Measurements from ENCODE around the gene MYO9B. TPM values are rescaled to one million over a fixed set of nuclear protein-coding genes. Genes with fewer than 3 reads are reported as not detected.
A peak's percentile ranks its signal among the peaks of the same experiment; 100 is the strongest.

Gene MYO9B, protein sequence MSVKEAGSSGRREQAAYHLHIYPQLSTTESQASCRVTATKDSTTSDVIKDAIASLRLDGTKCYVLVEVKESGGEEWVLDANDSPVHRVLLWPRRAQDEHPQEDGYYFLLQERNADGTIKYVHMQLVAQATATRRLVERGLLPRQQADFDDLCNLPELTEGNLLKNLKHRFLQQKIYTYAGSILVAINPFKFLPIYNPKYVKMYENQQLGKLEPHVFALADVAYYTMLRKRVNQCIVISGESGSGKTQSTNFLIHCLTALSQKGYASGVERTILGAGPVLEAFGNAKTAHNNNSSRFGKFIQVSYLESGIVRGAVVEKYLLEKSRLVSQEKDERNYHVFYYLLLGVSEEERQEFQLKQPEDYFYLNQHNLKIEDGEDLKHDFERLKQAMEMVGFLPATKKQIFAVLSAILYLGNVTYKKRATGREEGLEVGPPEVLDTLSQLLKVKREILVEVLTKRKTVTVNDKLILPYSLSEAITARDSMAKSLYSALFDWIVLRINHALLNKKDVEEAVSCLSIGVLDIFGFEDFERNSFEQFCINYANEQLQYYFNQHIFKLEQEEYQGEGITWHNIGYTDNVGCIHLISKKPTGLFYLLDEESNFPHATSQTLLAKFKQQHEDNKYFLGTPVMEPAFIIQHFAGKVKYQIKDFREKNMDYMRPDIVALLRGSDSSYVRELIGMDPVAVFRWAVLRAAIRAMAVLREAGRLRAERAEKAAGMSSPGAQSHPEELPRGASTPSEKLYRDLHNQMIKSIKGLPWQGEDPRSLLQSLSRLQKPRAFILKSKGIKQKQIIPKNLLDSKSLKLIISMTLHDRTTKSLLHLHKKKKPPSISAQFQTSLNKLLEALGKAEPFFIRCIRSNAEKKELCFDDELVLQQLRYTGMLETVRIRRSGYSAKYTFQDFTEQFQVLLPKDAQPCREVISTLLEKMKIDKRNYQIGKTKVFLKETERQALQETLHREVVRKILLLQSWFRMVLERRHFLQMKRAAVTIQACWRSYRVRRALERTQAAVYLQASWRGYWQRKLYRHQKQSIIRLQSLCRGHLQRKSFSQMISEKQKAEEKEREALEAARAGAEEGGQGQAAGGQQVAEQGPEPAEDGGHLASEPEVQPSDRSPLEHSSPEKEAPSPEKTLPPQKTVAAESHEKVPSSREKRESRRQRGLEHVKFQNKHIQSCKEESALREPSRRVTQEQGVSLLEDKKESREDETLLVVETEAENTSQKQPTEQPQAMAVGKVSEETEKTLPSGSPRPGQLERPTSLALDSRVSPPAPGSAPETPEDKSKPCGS (N-terminal part only)
- 69.4 and 77.8 TPM in 2 replicates for total RNA-seq

GRCh38 chr19:17075035-17075863, at the start of gene MYO9B, which contains the start of gene HAUS8:
Gene MYO9B, plus strand, starts transcription at chr19:17075777. Its CDS starts 25,941 bp downstream, at chr19:17101718.
Gene HAUS8, minus strand, starts transcription at chr19:17075452. Its CDS starts 30 bp downstream, at chr19:17075422.
- TF ChIP-seq CTCF (IDR thresholded peaks at IDR 0.05; ENCODE audit: insufficient read depth, low read length, poor library complexity, severe bottlenecking), result no peak
- Histone ChIP-seq H3K27me3 (ENCODE audit: control insufficient read depth, insufficient read depth, low read length) (no peaks in the 10 kb centered on the region), H3K36me3 (ENCODE audit: control insufficient read depth, insufficient read depth, low read length) (no peaks in the 10 kb centered on the region), H3K4me3 (ENCODE audit: low read depth, low read length) (peak within 1 kb of the TSS; percentile 97)
- DNase-seq (ENCODE audit: low read depth), result peak; percentile 92

DNA sequence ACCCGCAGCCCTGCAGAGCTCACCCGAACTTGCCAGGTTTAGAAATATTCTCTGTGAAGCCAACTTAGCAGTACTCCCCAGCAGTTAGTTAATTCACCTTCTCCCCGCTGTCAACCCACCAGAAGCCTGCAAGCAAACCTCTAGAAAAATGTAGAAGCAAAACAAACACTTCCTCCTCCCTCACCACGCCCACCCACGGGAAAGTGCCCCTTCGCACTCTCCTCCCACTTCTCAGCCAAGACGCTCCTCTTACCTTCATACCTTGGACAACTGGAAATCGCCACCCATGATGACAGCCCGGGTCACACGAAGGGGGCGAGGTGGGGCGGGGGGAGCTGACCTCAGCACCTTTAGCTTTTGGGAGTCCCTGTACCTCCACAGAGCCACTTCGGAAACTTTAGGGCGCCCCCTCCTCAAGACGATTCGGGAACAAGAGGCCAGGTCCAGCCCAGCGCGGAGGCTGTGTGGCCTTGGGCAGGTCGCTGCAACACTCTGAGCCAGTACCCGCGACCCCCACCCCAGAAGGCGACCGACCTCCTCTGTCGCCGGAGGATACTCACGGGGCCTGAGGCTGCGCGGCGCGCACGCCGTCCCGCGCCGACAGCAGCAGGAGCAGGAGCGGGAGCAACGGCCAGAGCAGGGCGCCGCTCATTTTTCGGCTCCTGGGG, 49.5 kb upstream of the MYO9B start:
- Histone ChIP-seq H3K27me3 (ENCODE audit: control insufficient read depth, insufficient read depth, low read length) (peaks cover 30% of the 10 kb centered on the region), H3K36me3 (ENCODE audit: control insufficient read depth, insufficient read depth, low read length) (no peaks in the 10 kb centered on the region), H3K4me3 (ENCODE audit: low read depth, low read length) (no peak overlapping the region)
- no peak for TF ChIP-seq CTCF (IDR thresholded peaks at IDR 0.05; ENCODE audit: insufficient read depth, low read length, poor library complexity, severe bottlenecking)
- no peak for DNase-seq (ENCODE audit: low read depth)

- peaks cover 30% of the 10 kb centered on the region for H3K27me3 ChIP-seq (ENCODE audit: control insufficient read depth, insufficient read depth, low read length)
- no peaks in the 10 kb centered on the region for H3K36me3 ChIP-seq (ENCODE audit: control insufficient read depth, insufficient read depth, low read length)
- H3K4me3 ChIP-seq (ENCODE audit: low read depth, low read length), result no peak within 1 kb of the TSS
- TF ChIP-seq CTCF (IDR thresholded peaks at IDR 0.05; ENCODE audit: insufficient read depth, low read length, poor library complexity, severe bottlenecking), result no peak
- DNase-seq (ENCODE audit: low read depth), result no peak
Observed at GRCh38 chr19:17026706-17027534, 48.7 kb upstream of the MYO9B start, which contains the start of gene CPAMD8. Gene CPAMD8, minus strand, starts transcription at chr19:17026810. Its CDS starts 168 bp downstream, at chr19:17026642.

DNA sequence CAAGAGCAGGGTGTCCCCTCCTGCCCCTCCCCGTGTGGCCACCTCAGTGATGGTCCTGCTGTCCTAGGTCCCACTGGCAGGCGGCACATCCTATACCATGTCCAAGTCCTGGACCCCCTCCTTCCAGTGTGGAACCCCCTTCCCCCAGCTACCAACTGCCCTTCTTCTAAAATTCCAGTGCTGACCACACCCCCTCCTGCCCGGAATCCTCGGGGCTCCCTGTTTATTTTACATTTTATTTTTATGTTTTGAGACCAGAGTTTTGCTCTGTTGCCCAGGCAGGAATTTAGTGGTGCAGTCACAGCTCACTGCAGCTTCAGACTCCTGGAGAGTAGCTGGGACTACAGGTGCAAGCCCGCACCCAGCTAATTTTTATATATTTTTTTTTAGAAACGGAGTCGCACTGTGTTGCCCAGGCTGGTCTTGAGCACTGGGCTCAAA, 48.0 kb upstream of the MYO9B start:
- Histone ChIP-seq H3K36me3 (ENCODE audit: control insufficient read depth, insufficient read depth, low read length) (no peaks in the 10 kb centered on the region), H3K27me3 (ENCODE audit: control insufficient read depth, insufficient read depth, low read length) (peaks cover 30% of the 10 kb centered on the region), H3K4me3 (ENCODE audit: low read depth, low read length) (no peak overlapping the region)
- no peak for DNase-seq (ENCODE audit: low read depth)
- no peak for TF ChIP-seq CTCF (IDR thresholded peaks at IDR 0.05; ENCODE audit: insufficient read depth, low read length, poor library complexity, severe bottlenecking)
